NCI-H2196 treated with DMSO at 0.1 percent for 48 hours (cell line): Measurements from ENCODE around the gene TADA3.

Experiments
- DNase-seq: peaks from one replicate; lab custom pipeline; 2025; ENCODE audit not compliant: unreplicated experiment; lab: John Stamatoyannopoulos, UW

The TADA3 gene

DNA sequence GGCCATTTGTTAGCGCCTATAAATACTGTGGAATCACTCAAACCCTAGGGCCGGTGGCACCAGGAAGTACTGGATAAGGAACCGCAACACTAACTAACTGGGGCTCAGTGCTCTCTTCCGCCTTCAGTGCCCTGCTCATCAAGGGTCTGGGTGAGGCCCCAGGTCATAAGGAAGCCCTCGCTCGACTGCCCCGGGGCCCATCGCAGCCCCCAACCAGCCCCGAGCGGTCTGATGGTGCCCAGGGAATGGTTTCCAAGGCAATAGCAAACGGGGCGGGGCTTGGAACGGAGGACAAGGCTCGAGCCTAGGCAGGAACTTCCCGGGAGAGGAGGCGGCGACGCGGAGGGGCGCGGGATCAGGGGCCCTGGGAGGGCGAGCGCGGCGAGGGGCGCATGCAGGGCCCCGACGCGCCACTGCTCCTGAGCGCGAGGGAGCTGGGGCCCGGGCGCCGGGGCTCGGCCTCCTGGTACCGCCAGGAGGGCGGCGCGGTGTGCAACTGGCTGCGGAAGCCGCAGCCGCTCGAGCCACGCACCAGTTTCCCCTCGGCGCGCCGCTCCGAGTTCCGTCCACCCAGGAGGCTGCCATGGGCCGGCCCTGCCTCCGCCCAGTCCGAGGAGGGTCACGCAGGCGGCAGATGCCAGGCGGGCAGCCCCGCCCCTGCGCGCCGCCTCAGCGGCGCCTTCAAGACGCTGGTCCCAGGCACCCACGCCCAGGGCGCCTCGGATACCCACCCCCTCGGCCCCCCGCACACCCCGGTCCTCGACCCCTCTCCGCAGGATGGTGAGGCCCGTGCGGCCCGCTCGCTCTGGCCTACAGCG, 17.6 kb upstream of the TADA3 start, which contains the start of gene TTLL3:
TTLL3 (plus strand) TSS at position 648 of the 818 bp plus-strand sequence. CDS start 400 bp downstream, outside the sequence.
- peak; percentile 4 for DNase-seq

DNA sequence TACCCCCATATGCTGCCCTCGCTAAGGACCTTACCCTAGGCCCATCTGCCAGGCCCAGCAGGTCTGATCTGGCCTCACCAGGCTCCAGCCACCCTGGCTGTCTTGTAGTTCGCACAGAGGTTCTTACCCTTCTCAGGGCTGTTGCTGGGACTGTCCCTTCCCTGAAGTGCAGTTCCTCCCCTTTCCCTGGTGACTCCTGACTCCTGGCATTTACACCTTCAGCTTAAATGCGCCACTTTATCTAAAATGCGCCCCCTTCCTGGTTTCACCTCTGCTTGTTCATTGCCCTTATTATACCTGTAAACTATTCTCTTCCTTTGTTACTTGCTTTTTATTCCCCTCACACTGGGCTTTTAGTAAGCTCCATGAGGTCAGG, 17.0 kb upstream of the TADA3 start:
- DNase-seq = no peak

DNA sequence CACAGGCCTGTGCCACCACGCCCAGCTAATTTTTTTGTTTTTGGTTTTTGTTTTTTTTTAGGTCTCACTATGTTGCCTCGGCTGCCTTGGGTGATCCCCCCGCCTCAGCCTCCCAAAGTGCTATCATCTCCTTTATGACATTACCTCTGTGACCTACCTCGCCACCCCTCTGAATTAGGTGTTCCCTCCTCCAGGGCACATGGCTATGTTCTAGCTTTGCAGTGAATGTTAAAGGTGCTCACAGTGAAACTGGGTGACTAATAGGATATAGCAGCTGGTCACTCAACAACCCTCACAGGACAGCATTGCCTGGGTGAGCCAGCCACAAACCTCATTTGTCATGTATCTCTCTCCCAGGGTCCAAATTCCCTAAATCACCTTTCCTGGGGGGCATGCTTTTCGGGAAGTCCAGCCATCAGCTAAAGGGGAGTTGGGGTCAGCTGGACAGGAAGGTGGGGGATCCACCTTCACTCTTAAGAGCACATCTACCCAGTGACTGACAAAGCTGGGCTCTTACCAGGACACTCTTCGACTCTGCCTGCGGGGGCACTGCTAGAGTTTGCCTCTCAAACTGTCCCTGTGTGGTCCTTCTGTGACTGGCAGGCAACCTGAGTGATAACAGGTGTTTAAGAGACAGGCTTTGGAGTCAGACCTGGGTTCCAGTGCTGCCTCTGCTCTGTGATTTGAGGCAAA, 16.2 kb upstream of the TADA3 start:
- peak; percentile 6 for DNase-seq

DNA sequence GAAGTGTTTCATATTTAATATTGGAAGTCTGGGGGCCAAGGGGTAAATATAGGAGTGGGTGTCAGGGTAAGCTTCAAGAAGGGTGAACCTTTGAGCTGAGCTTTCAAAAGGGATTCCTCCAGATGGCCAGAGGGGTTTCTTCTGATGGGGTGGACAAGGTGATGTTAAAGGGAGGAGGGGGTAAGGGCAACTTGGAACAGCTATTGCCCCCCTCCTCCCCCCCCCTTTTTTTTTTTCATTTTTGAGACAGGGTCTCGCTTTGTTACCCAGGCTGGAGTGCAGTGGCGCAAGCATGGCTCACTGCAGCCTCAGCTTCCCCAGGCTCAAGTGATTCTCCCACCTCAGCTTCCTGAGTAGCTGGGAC, 15.7 kb upstream of the TADA3 start:
- no peak for DNase-seq

DNA sequence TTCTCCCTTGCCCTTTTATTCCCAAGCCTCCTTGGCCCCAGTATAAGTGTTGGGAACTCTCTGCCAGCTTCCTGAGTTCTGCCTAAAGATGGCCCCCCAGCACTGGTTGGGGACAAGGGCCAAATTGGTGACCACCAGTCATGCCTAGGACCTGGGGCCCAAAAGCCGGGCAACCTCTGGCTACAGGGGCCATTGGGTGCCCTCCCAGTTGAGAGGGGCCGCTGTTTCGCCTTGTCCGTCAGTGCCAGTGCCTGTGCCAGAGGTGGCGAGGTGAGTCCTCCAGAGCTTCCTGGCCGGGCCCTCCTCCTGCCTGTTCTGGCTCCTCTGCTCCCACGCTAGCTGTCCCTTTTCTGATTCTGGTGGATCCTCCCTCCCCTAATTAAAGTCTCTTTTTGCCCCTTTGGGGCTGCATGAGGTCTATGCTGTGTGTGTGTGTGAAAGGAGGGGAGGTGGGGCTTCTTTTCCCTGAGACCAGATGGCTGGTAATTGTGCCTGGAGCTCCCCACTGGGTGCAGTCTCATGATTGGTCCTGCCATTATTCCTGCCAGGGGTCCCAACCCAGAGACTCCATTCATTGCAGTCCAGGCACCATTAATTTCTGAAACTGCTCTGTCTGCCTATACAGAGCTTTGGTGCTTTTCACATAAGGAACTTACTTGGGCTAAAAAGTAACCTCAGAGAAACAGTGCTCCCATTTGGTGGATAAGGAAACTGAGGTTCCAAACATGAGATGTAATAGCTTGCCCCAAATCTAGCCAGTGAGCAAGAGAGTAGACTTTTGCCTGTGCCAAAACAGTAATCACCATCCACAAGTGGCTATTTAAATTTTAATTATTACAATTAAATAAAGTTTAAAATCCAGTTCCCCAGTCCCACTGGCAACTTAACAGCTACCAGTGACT, 14.7 kb upstream of the TADA3 start:
- no peak for DNase-seq

DNA sequence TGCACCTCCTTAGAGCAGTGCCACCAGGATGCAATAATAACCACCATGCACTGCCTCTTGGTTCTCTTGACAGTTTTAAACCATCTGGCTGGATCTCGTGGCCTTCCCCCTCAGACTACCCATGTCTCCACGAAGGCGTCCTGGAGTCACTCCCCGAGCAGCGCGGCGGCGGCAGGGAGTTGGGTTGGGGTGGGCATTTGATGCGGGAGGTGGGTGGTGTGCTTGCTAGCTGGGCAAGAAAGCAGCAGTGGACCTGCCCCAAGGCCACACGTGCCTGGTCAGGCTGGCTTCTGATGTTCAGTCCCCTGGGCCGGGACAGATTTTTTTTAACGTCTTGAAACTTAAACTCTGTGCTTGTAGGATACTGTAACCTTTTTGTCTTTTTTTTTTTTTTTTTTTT, 13.9 kb upstream of the TADA3 start:
- no peak for DNase-seq

DNA sequence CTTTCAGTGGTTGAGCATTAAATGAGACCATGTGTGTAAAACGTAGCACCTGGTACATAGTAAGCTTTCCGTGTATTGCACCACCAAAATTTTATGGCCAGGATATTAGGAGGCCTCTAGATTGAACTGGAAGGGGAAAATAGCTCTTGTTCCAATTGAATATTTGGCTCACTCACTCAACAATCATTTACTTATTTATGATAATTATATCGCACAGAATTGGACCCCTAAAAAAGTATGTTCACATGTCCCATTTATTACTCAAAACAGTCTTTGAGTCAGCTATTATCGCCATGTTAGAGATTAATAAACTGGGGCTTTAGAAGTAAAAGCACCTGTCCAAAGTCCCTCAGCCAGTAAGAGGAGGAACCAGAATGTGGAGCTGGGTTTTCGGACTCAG, 12.7 kb upstream of the TADA3 start:
- no peak for DNase-seq

DNA sequence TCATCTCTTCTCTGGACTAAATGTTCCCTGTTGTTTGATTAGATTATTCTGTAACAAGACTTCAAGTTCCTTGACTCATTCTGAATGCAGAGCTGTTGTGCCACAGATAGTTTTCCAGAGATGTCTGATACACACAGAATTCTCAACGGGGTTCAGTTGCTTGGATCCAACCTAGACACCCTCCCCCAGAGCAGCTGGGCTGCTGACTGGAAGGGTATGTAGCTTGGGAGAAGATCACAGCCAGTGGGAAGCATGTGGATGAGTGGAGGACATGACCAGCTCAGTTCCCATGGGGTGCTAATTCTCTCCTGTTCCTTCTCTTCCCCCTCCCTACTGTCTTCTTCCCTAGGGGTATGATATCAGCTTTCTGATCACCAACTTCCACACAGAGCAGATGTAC, 11.2 kb upstream of the TADA3 start:
- DNase-seq = no peak

DNA sequence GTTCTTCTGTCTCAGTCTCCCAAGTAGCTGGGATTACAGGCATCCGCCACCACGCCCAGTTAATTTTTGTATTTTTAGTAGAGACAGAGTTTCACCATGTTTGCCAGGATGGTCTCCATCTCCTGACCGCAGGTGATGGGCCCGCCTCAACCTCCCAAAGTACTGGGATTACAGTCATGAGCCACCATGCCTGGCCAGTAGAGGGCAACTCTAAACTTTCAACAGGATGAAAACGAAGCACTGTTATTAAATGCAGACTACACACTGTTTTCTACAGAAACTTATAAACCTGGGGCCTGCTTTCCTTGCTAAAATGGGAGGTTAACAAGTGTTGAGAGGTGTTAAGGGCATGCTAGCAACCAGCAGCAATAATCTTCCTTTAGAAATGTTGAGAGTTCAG, 8.3 kb upstream of the TADA3 start:
- no peak for DNase-seq

DNA sequence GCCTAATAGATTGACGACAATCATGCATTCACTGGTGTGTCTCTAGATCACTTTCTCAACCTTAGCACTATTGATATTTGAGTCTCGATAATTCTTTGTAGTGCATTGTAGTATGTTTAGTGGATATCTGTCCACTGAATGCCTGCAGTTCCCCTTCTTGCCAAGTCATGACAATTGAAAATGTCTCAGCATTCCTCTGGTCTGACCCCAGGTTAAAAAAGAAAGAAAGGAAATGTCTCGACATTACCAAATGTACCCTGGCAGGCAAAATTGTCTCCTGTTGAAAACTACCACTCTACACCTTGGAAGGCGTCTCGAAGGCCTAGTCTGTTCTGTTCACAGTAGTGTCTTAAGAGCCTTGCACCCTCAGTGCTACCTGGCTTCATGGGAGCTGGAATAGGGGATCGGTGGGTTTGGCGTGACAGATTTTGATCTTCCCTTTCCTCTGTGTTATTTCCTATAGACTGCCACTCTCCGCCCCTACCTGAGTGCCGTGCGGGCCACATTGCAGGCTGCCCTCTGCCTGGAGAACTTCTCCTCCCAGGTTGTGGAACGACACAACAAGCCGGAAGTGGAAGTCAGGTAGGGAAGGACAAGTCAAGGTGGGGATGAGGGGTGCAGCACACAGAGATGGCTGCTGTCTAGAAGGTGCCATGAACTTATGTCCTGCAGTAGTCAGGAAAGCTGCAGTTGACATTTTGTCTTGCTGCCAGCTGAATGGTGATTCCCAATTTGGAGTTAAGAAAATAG, 5.1 kb upstream of the TADA3 start:
- DNase-seq = no peak

DNA sequence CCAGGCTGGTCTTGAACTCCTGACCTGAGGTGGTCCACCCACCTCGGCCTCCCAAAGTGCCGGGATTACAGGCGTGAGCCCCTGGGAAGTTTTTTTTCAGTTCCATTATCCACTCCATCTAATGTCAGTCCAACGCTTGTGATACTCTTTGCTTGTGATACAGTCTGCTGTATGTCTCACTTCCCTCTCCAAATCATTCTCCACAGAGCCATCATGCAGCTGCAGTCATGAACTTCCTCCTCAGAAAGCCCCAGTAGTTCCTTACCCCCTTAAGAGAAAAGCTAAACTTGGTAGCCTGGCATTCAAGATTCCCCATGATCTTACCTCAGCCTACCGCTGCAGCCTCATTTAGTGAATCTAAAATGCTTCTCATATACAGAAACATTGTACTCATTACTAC, 2.9 kb upstream of the TADA3 start:
- no peak for DNase-seq

DNA sequence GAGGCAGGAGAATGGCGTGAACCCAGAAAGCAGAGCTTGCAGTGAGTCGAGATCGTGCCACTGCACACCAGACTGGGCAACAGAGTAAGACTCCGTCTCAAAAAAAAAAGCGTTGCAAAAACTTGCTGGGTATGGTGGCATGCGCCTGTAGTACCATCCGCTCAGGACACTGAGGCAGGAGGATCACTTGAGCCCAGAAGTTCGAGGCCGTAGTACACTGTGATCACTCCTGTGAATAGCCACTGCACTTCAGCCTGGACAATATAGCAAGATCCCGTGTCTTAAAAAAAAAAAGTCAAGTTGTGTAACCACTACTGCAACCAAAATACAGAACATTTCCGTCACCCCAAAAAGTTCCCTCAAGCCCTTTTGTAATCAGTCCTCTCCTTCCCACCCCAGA, 2.1 kb upstream of the TADA3 start:
- DNase-seq = no peak

DNA sequence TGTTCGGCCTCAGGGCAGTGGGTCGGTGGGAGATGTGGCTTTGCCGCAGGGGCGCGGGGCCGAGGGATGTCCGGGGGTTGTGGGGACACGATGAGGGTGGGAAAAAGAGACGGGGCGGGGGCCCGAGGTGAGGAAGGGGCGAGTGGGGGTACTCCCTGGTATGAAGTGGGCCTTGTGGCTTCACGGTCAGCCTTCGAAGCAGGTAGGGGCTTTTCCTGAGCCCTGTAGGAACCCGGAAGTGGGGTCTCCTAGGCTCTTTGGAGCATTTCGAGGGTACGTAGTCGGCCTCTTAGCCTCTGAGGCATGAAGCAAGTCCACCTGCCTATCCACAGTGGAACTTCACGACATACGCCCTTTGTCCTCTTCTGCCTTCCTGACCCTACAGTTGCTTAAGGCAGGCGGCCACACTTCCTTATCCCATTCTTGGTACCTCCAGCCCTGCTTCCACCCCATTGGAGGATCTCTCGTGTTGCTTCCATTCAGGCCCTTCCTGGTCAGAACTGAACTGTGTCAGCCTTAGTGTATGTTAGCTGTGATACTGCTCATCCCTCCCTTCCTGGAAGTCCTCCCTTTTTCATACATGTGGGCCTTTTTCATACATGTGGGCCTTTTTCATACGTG, 998 bp upstream of the TADA3 start:
- DNase-seq = no peak

DNA sequence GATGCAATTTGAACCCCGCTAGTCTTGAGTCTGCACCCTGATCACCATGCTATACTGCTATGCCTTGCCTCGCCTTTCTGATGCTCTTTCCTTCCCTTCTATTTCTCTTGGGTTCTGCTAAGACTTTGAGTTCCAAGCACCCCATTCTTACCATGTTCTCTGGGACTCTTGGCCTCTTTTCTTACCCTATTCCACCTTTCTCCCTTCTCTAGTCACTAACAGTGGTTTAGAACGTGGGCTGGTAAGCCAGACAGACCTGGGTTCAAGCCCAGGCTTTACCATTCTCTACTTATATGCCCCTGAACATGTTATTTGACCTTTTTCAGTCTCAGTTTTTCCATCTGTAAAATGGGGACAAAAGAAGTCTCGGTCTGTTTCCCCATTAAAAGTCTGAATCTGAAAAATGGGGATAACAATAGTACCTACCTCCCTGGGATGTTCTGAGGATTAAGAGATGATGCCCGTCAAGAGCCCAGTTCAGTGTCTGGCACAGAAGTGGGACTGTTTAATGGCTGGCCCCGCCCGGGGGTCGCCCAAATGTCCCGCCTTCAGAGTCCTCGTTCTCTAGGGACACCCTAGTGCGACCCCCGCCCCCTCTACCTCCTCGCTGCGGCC, 376 bp downstream of the TADA3 start:
- no peak for DNase-seq

DNA sequence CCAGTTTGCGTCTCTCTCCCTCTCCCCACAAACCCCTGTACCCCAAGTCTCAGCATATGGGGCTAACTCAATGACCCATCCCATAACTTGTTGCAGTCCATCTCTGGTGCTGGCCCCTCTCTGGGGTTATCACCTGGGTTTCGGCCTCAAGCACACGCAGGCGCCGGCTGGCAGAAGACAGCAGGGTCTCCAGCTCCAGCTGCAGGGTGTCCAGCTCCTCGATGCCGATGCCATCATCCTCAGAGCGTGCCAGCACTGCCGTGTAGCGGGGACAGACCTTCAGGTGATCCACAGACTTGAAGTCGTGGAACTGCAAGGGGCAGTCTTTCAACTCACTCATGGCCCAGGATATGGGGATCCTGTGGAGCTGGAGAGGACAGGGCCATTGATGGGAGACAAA, 1.1 kb downstream of the TADA3 start:
- no peak for DNase-seq

DNA sequence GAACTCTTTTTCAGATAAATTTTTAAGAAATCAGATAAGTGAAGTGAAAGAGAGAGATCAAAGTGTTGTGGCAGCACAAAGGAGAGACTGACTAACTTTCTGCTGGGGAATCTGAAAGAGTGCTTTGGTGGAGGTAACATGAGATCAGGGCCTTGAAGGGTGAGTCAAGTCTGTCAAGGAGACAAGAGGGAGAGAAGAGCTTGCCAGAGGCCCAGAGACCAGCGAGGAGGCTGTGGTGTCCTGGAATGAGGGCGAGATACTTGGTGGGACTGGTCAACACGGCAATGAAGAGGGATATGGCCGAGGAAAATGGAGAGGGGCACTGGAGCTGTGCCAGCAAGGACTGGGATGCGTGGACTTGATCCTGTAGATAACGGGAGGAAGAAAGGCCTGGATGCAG, 4.6 kb downstream of the TADA3 start:
- DNase-seq = no peak

DNA sequence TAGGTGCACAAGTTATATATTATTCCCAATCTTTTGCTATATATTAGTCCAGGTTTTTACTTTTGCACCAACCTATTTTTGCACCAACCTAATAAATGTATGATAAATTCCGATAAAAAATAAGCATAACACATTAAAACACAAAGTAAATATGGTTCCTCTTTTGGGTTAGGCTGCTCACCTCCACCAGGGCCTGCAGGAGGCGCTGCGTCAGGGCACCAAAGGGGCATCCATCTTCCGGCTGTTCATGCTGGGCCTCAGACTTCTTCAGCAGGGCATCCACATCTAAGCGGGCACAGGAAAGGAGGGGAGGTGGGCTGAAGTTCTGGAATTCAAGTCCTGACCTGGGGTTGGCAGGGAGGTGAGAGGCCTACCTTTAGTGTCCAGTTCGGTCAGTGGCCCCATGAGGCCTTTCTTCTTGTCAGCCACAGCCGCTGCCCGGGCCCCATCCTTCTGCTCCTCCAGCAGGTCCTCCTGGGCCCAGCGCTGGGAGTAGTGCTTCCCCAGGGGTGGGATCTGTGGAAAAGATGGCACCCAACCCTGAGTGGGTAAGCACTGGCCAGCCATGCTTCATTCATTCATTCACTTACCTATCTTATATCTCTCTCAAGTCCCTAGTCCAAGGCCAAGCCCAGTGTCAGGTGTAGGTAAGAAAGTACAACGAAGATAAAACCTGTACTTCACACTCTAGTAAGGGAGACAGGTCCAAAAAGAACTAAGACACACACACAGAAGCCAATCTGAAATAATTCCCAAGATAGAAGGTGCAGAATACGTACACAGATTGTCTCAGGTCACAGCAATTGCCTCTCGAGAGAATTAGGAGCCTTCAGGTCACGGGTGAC, 5.2 kb downstream of the TADA3 start:
- DNase-seq = no peak

DNA sequence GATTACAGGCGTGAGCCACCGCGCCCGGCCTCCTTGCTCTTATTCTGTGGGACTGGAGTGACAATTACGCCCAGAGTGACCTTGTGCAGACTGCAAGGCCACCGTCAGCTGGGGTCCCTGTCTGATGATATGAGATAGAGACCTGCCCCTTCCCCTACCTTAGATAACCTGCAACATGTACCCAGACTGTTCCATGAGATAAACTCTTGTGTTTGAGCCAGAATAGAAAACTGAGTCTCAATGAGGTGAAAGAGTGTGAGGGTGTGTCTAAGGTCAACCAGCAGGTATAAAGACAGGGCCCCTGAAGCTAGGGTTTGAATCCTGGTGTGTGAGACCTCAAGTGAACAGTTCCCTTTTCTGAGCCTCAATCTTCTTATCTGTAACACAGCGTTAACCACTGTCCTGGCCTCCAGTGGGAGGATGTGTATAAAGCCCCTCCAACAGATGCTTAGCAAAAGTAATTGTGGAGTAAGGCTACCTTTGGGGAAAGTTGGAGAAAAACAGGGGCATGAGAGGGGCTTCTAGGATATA, 6.0 kb downstream of the TADA3 start:
- no peak for DNase-seq

DNA sequence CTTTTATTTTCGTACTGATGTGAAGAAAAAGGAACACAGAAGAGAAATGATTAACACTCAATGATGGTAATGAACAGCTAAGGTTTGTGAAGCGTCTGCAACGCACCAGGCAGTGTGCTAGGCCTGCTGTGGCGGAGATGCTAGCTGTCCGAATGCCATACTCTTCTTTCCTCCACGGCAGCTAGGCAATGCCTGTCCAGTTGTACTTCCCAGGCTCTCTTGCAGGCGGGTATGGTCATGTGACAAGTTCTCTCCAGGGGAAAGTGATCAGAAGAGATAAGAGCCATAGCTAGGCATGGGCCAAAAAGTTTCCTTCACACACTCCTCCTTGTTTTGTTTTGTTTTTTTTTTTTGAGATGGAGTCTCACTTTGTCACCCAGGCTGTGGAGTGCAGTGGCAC, 6.7 kb downstream of the TADA3 start:
- DNase-seq = no peak
